Ovary (tissue), 9 donors: Measurements from ENCODE around the gene CSF3. TPM values are rescaled to one million over a fixed set of nuclear protein-coding genes. Genes with fewer than 3 reads are reported as not detected.

ENCODE experiments used
- DNase-seq, 5 donors: peaks; one replicate each; pipeline ENCODE4 v3.0.0-alpha.2; 2019 to 2020
- H3K27ac ChIP-seq, 2 donors: fragments of 200-600 bp; one replicate each; pipeline versions ENCODE4 v1.5.1 to v1.8.0; 2019 to 2022
- H3K27me3 ChIP-seq: fragments of 200-600 bp; one replicate; pipeline ENCODE4 v1.8.0; 2022
- H3K36me3 ChIP-seq: fragments of 200-600 bp; sonication (generic); one replicate; pipeline ENCODE4 v1.5.1; 2019
- H3K4me1 ChIP-seq: one replicate; pipeline ENCODE4 v1.8.1; 2013; ENCODE audit warnings: mild to moderate bottlenecking, moderate library complexity; ENCODE audit not compliant: insufficient read depth
- H3K4me3 ChIP-seq: fragments of 200-600 bp; sonication (generic); one replicate; pipeline ENCODE4 v1.5.1; 2017
- H3K9me3 ChIP-seq, 2 donors: fragments of 200-600 bp in 1 of 2; sonication (generic) in 1 of 2; one replicate each; pipeline versions ENCODE4 v1.5.1 to v1.8.1; 2013 to 2019; ENCODE audit warnings: mild to moderate bottlenecking in 1 of 2, moderate library complexity in 1 of 2
- CTCF ChIP-seq, 3 donors: fragments of 450-650 bp in 2 of 3; fragments of 200-600 bp in 1 of 3; IDR thresholded peaks; one replicate each; pipeline versions ENCODE4 v1.5.1 to v1.8.0; 2016 to 2022; ENCODE audit warnings: antibody characterized with exemption in 3 of 3, mild to moderate bottlenecking in 1 of 3
- EP300 ChIP-seq: sonication (generic); formaldehyde crosslinking; IDR thresholded peaks from one replicate; pipeline ENCODE4 v1.6.1; 2017; ENCODE audit warnings: antibody characterized with exemption
- POLR2A ChIP-seq: fragments of 450-650 bp; IDR thresholded peaks from one replicate; pipeline ENCODE4 v1.6.1; 2017; ENCODE audit warnings: antibody characterized with exemption, mild to moderate bottlenecking, moderate library complexity
- WGBS, 3 donors: extraction: QIAGEN DNeasy Blood & Tissue Kit in 1 of 3; methylation state at CpG; one replicate each; pipeline versions ENCODE4 v1.1.5 to v1.1.7; 2013 to 2017; 5-methylcytosine and 5-hydroxymethylcytosine counted together
- intact Hi-C, 4 donors: fragments of 100-400 bp; cut with DNase I; formaldehyde crosslinking; loops; one replicate each; pipeline versions ENCODE4 v1.11.0 to v1.15.1; 2022 to 2023
- polyA plus RNA-seq, 2 donors: library from polyadenylated mRNA; stranded (reverse); fragments of 200-250 nt in 1 of 2; fragments of 350-450 nt in 1 of 2; fragmentation: Illumina TruSeq in 1 of 2; extraction: RNeasy Lipid Tissue Mini Kit (QIAGEN cat#74804) in 1 of 2; gene quantifications; one replicate each; pipeline ENCODE4 v1.2.3, GENCODE V29; 2013 to 2014
- total RNA-seq, 7 donors: library from RNA; depleted of rRNA in 2 of 7; stranded (reverse); fragments of >200 nt in 2 of 7; fragmentation: NEBNext Ultra II Directional in 3 of 7; extraction: Animal tissue kit (Norgen Biotek cat#: 25700) in 3 of 7; gene quantifications; one replicate each; pipeline versions ENCODE4 v1.1.0 to v1.2.4, GENCODE V29; 2016 to 2023
- donor health status: DM: no; HTN: no; CAD: no; lungs with moderate emphysema.
- donor health status: DM: no; HTN: no; CAD: no.
- donor health status: Bipolar disorder and iron deficiency.
- donor health status: DM: yes; HTN: yes; CAD: no.
- donor health status: DM: no; HTN: no; CAD: no.
- donor health status: DM: yes; HTN: yes; CAD: no.

The CSF3 gene
- total and polyA plus RNA-seq, 9 donors = 0.32 to 197 (median 1.4) TPM; not detected in 3

GRCh38 chr17:40058186-40058784 is 43.0 kb downstream of the CSF3 start:
- H3K9me3 ChIP-seq = no peaks in the 10 kb centered on the region
- intact Hi-C loops = no loop called here
- 19 to 33% (median 27%) methylated on average over 8 of the region's 8 CpGs for WGBS, 3 donors
- H3K4me1 ChIP-seq = peaks cover 6% of the 10 kb centered on the region
- DNase-seq = peak in 1 of 5 donors; percentile 59
- no peak overlapping the region for H3K4me3 ChIP-seq
- no peaks in the 10 kb centered on the region for H3K27me3 ChIP-seq
- H3K27ac ChIP-seq = peak overlapping the region; percentile 44 to 73
- no peaks in the 10 kb centered on the region for H3K36me3 ChIP-seq
- TF ChIP-seq POLR2A (no peak), CTCF (IDR thresholded peaks at IDR 0.05) (no peak), EP300 (no peak)

GRCh38 chr17:40058865-40059264 is 43.6 kb downstream of the CSF3 start:
- no peak for TF ChIP-seq CTCF (IDR thresholded peaks at IDR 0.05)
- TF ChIP-seq EP300 = no peak
- TF ChIP-seq POLR2A = no peak
- intact Hi-C loops = no loop called here
- H3K4me1 ChIP-seq = peaks cover 6% of the 10 kb centered on the region

GRCh38 chr17:40059729-40060475 is 44.7 kb downstream of the CSF3 start:
- H3K27ac ChIP-seq = no peak overlapping the region
- no peaks in the 10 kb centered on the region for H3K9me3 ChIP-seq
- no peaks in the 10 kb centered on the region for H3K27me3 ChIP-seq
- 68 to 78% (median 76%) methylated on average over 8 of the region's 8 CpGs for WGBS, 3 donors
- H3K4me1 ChIP-seq = peaks cover 9% of the 10 kb centered on the region
- no peaks in the 10 kb centered on the region for H3K36me3 ChIP-seq
- DNase-seq = no peak
- intact Hi-C loops = loop anchor here in 3 of 4 donors (5.0 to 10.0 kb wide), 4 partner anchors 37 to 835 kb away; partner anchors contain the start of gene STAC2 (in 1 of the 3)
- no peak overlapping the region for H3K4me3 ChIP-seq
- TF ChIP-seq CTCF (IDR thresholded peaks at IDR 0.05) (no peak), EP300 (no peak), POLR2A (no peak)

More at GRCh38 chr17:40058865-40059264, 43.6 kb downstream of the CSF3 start:
- Histone ChIP-seq H3K27me3 (no peaks in the 10 kb centered on the region), H3K36me3 (no peaks in the 10 kb centered on the region), H3K27ac (peak overlapping the region in 1 of 2 donors; percentile 73), H3K4me3 (no peak overlapping the region), H3K9me3 (no peaks in the 10 kb centered on the region)
- no peak for DNase-seq
- 90 to 100% (median 96%) methylated on average over 1 of the region's 1 CpG for WGBS, 3 donors

- H3K4me1 ChIP-seq = peaks cover 12% of the 10 kb centered on the region
- WGBS, 3 donors = 80 to 82% (median 80%) methylated on average over 11 of the region's 11 CpGs
- no peak for DNase-seq
- TF ChIP-seq POLR2A (no peak), CTCF (IDR thresholded peaks at IDR 0.05) (no peak), EP300 (no peak)
- intact Hi-C loops = loop anchor here in 3 of 4 donors (5.0 to 10.0 kb wide), 4 partner anchors 36 to 836 kb away; partner anchors contain the start of gene STAC2 (in 1 of the 3)
- no peaks in the 10 kb centered on the region for H3K27me3 ChIP-seq
- H3K4me3 ChIP-seq = no peak overlapping the region
- no peaks in the 10 kb centered on the region for H3K9me3 ChIP-seq
- H3K27ac ChIP-seq = no peak overlapping the region
- no peaks in the 10 kb centered on the region for H3K36me3 ChIP-seq
Observed at GRCh38 chr17:40060887-40061608, 45.8 kb downstream of the CSF3 start.
